HL-60 (cell line): ENCODE data around the gene ZC3H10.

Source experiments
- DNase-seq, 2 experiments: peaks; one replicate each; pipeline ENCODE4 v3.0.0-alpha.2; 2010 to 2020; ENCODE audit warnings: low read depth in 1 of 2, low spot score in 1 of 2
- H3K27ac ChIP-seq: fragments of 250-450 bp; sonication (Bioruptor Pico); replicated peaks from 2 replicates; pipeline ENCODE4 v1.5.1; 2020; ENCODE audit warnings: mild to moderate bottlenecking, moderate library complexity
- H3K27me3 ChIP-seq: fragments of 250-450 bp; sonication (Bioruptor Pico); 2 replicates; pipeline ENCODE4 v1.5.1; 2021; ENCODE audit warnings: mild to moderate bottlenecking, moderate library complexity; ENCODE audit not compliant: insufficient read depth, poor library complexity, severe bottlenecking
- H3K4me3 ChIP-seq: replicated peaks from 2 replicates; pipeline ENCODE4 v1.5.1; 2011; ENCODE audit warnings: mild to moderate bottlenecking, control low read depth, low read length; ENCODE audit not compliant: insufficient read depth
- GABPA ChIP-seq: IDR thresholded peaks from 2 replicates; pipeline ENCODE4 v1.6.1; 2012; ENCODE audit warnings: low read depth
- POLR2AphosphoS5 ChIP-seq: IDR thresholded peaks from 2 replicates; pipeline ENCODE4 v1.6.1; 2012; ENCODE audit warnings: low read depth
- SPI1 ChIP-seq: IDR thresholded peaks from 2 replicates; pipeline ENCODE4 v1.6.1; 2012; ENCODE audit warnings: low read depth, mild to moderate bottlenecking, borderline replicate concordance
- TF ChIP-seq, protein P1 (sequence below): IDR thresholded peaks from one replicate; pipeline ENCODE4 v1.5.1; 2011; ENCODE audit warnings: low read length, control low read depth, inconsistent platforms; ENCODE audit not compliant: insufficient read depth
- TF ChIP-seq, protein P2 (sequence below): IDR thresholded peaks from 2 replicates; pipeline ENCODE4 v1.6.1; 2012; ENCODE audit warnings: low read depth; ENCODE audit not compliant: insufficient replicate concordance

The ZC3H10 gene

DNA sequence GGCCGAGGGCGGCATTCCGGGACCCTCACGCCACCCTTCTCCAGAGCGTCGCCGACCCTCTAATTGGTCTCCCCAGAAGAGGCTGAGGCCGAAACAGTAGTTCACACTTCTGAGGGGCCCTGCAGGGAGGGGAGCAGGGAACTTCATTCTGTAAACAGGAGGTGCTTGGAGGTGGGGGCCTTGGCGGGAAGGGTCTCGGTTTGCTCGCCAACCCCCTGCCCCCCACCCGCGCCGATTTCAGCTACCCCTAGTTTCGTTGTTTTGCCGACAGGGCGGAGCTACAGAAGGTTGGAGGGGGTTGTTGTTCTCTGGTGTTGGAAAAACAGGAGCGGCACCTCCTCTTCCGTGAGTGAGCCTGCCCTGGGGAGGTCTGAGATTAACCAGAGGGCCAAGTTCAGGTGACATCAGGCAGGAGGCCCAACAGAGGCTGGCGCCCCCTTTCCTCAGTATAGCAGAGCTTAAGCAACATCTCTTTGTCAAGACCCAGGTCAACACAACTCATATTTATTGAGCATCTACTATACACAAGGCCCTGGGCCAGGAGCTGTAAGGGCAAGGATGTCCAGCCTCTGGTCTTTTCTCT is 37.4 kb upstream of the ZC3H10 start:
- no peak overlapping the region for H3K4me3 ChIP-seq
- no peak for DNase-seq
- TF ChIP-seq, protein P1, sequence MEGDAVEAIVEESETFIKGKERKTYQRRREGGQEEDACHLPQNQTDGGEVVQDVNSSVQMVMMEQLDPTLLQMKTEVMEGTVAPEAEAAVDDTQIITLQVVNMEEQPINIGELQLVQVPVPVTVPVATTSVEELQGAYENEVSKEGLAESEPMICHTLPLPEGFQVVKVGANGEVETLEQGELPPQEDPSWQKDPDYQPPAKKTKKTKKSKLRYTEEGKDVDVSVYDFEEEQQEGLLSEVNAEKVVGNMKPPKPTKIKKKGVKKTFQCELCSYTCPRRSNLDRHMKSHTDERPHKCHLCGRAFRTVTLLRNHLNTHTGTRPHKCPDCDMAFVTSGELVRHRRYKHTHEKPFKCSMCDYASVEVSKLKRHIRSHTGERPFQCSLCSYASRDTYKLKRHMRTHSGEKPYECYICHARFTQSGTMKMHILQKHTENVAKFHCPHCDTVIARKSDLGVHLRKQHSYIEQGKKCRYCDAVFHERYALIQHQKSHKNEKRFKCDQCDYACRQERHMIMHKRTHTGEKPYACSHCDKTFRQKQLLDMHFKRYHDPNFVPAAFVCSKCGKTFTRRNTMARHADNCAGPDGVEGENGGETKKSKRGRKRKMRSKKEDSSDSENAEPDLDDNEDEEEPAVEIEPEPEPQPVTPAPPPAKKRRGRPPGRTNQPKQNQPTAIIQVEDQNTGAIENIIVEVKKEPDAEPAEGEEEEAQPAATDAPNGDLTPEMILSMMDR = no peak
- TF ChIP-seq GABPA = no peak
- no peak for TF ChIP-seq SPI1
- no peak for TF ChIP-seq POLR2AphosphoS5
- TF ChIP-seq, protein P2, sequence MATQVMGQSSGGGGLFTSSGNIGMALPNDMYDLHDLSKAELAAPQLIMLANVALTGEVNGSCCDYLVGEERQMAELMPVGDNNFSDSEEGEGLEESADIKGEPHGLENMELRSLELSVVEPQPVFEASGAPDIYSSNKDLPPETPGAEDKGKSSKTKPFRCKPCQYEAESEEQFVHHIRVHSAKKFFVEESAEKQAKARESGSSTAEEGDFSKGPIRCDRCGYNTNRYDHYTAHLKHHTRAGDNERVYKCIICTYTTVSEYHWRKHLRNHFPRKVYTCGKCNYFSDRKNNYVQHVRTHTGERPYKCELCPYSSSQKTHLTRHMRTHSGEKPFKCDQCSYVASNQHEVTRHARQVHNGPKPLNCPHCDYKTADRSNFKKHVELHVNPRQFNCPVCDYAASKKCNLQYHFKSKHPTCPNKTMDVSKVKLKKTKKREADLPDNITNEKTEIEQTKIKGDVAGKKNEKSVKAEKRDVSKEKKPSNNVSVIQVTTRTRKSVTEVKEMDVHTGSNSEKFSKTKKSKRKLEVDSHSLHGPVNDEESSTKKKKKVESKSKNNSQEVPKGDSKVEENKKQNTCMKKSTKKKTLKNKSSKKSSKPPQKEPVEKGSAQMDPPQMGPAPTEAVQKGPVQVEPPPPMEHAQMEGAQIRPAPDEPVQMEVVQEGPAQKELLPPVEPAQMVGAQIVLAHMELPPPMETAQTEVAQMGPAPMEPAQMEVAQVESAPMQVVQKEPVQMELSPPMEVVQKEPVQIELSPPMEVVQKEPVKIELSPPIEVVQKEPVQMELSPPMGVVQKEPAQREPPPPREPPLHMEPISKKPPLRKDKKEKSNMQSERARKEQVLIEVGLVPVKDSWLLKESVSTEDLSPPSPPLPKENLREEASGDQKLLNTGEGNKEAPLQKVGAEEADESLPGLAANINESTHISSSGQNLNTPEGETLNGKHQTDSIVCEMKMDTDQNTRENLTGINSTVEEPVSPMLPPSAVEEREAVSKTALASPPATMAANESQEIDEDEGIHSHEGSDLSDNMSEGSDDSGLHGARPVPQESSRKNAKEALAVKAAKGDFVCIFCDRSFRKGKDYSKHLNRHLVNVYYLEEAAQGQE = no peak
- H3K27me3 ChIP-seq = peaks cover 17% of the 10 kb centered on the region
- H3K27ac ChIP-seq = no peak overlapping the region

DNA sequence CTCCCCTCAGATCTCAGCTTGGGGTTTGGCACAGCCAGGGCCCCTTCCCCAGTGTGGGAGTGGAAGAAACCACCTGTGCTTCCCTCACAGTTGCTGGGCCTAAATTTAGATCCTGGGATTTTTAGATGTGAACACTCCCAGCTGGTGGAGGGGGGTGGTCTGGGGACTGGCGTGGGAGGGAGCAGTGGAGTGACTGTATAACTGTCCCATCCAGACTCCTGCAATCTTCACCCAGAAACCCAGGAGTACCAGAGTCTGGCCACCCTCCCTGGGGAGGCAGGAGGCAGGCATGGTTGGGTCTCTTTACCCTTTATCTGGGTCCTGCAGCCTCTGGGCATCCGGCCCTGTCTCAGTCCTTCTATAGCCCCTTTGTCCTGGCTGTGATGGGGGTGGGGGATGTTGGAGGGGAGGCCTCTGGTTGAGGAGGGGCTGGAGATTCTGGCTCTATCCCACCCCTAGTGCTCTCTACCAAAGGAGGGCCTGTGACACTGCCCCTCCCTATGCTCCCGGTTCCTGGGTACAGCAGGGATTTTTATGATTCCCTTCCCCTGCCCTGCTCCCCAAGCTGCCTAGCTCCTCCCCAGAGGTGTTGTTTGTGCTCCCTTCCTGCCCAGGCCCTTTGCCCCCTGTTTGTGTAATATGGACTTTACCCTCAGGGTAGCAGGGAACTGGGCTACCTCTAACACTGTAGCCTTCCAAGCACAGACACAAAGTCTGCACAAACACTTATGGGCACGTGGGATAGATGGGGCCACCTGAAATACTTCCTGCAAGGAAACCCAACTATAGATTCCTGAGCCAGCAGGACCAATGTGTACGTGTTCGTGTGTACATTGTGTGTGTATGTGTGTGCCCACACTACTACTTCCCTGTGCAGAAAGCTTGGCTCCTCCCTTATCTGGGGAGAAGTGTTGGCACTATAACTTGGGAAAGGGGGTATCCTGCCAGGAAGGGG is 36.4 kb upstream of the ZC3H10 start:
- Histone ChIP-seq H3K27ac (no peak overlapping the region), H3K4me3 (no peak overlapping the region), H3K27me3 (peaks cover 17% of the 10 kb centered on the region)
- TF ChIP-seq, protein P1 = no peak
- TF ChIP-seq GABPA (no peak), SPI1 (no peak), POLR2AphosphoS5 (no peak)
- TF ChIP-seq, protein P2 = no peak
- DNase-seq = no peak

DNA sequence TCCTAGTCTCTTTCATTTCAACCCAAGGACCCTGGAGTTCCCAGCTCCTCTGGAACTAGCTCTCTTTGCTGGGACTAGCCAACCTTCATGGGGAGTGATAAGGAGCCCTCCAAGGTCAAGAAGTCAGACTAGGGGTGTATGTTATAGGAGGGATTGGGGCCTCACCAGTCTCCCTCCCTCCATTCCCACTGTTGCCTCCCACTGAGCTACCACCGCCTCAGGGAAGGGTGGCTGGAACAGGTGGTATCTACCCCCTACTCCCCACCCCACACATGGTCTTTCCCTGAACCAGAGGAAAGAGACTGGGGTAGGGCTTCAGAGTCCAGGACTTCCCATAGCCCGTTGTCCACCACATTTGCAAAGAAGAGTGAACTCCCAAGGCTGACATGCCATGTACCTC is 35.7 kb upstream of the ZC3H10 start:
- Histone ChIP-seq H3K27me3 (peaks cover 17% of the 10 kb centered on the region), H3K4me3 (no peak overlapping the region), H3K27ac (no peak overlapping the region)
- TF ChIP-seq, protein P2 = no peak
- TF ChIP-seq GABPA (no peak), SPI1 (no peak), POLR2AphosphoS5 (no peak)
- TF ChIP-seq, protein P1 = no peak
- DNase-seq = no peak
